ENCODE data around the gene GABBR1.

Gene GABBR1

DNA sequence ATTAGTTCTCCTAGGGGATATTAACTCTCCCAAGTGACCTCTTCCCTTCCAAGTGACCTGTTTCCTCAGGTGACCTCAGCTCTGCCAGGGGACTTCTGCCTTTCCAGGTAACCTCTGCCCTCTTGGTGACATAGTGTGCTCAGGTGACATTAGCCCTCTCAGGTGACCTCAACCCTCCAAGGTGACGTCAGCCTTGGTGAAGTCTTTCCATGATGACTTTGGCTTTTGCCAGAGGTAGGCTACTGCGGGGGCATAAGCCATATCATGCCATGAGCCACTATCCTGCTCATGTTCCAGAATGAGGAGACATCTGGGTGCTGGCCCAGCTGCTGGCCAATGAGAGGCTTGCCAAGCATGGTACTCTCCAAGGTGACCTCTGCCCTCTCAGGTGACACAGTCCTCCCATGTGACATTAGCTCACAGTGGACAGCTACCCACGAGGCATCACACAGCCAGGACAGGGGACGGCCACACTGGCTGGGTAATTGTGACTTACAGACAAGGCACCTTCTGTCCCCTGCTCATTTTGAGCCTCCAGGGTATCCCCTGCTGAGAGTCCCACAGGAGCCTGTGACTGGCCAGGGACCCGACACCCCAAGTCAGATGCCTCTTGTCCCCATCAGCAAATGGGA lies 104.6 kb downstream of the GABBR1 start:
- Histone ChIP-seq H3K27ac (ENCODE audit: insufficient read depth, low read depth, low read length, poor library complexity, severe bottlenecking) (no peak overlapping the region), H3K4me3 (ENCODE audit: insufficient read depth, low read depth, low read length) (no peak overlapping the region), H3K36me3 (ENCODE audit: control insufficient read depth, insufficient read depth, low read length) (no peaks in the 10 kb centered on the region), H3K4me1 (ENCODE audit: control insufficient read depth, insufficient read depth, low read length) (no peaks in the 10 kb centered on the region), H3K9me3 (ENCODE audit: control insufficient read depth, low read length) (no peaks in the 10 kb centered on the region), H3K27me3 (ENCODE audit: control insufficient read depth, insufficient read depth, low read length, poor library complexity, severe bottlenecking) (no peaks in the 10 kb centered on the region)
- WGBS, 2 experiments = 81% methylated on average over 5 of the region's 5 CpGs

DNA sequence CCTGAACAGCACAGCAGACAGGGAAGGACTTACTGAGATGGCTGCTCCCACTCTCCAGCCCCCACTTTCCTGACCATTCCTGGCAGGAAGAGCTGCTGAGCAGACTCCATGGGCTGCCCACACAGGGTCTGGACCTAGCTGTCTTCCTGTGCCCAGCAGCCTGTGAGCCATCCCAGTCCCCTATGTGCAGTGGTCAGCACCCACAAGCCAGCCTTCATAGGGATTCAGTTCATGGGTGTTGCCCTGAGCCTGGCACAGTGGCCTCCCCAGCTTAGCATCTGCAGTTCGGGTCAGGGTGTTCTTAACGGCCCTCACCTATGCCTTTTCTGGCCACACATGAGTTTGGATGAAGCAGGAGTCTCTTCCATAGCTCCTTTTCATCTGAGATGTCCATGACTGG lies 105.4 kb downstream of the GABBR1 start:
- WGBS, 2 experiments = 86 to 88% methylated on average over 2 of the region's 2 CpGs
- Histone ChIP-seq H3K27me3 (ENCODE audit: control insufficient read depth, insufficient read depth, low read length, poor library complexity, severe bottlenecking) (no peaks in the 10 kb centered on the region), H3K36me3 (ENCODE audit: control insufficient read depth, insufficient read depth, low read length) (no peaks in the 10 kb centered on the region), H3K27ac (ENCODE audit: insufficient read depth, low read depth, low read length, poor library complexity, severe bottlenecking) (no peak overlapping the region), H3K9me3 (ENCODE audit: control insufficient read depth, low read length) (no peaks in the 10 kb centered on the region), H3K4me3 (ENCODE audit: insufficient read depth, low read depth, low read length) (no peak overlapping the region), H3K4me1 (ENCODE audit: control insufficient read depth, insufficient read depth, low read length) (no peaks in the 10 kb centered on the region)

GRCh38 chr6:29527126-29527525 lies 105.9 kb downstream of the GABBR1 start:
- no peaks in the 10 kb centered on the region for H3K4me1 ChIP-seq (ENCODE audit: control insufficient read depth, insufficient read depth, low read length)
- 100% methylated on average over 1 of the region's 1 CpG; no CpG with 5 or more reads in 1 of the 2 experiments for WGBS, 2 experiments
- no peak overlapping the region for H3K27ac ChIP-seq (ENCODE audit: insufficient read depth, low read depth, low read length, poor library complexity, severe bottlenecking)
- no peaks in the 10 kb centered on the region for H3K27me3 ChIP-seq (ENCODE audit: control insufficient read depth, insufficient read depth, low read length, poor library complexity, severe bottlenecking)
- H3K4me3 ChIP-seq (ENCODE audit: insufficient read depth, low read depth, low read length) = no peak overlapping the region
- H3K36me3 ChIP-seq (ENCODE audit: control insufficient read depth, insufficient read depth, low read length) = no peaks in the 10 kb centered on the region
- no peaks in the 10 kb centered on the region for H3K9me3 ChIP-seq (ENCODE audit: control insufficient read depth, low read length)

DNA sequence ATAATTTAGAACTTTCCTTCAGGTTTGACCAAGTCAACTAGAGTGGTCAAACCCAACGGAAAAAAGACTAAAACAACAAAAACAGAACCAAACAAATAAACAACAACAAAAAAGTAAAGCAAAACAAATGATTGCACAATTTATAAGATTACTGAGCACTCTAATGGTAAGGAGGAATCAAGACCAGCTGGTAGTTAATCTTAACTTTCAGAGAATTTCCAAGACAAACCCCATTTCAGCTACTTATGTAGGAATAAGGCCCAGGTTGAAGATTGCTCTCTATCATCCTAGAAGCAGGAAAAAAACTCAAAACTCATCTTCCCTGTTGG lies 107.7 kb downstream of the GABBR1 start:
- Histone ChIP-seq H3K9me3 (ENCODE audit: control insufficient read depth, low read length) (no peaks in the 10 kb centered on the region), H3K4me3 (ENCODE audit: insufficient read depth, low read depth, low read length) (no peak overlapping the region), H3K27me3 (ENCODE audit: control insufficient read depth, insufficient read depth, low read length, poor library complexity, severe bottlenecking) (no peaks in the 10 kb centered on the region), H3K27ac (ENCODE audit: insufficient read depth, low read depth, low read length, poor library complexity, severe bottlenecking) (no peak overlapping the region), H3K36me3 (ENCODE audit: control insufficient read depth, insufficient read depth, low read length) (no peaks in the 10 kb centered on the region), H3K4me1 (ENCODE audit: control insufficient read depth, insufficient read depth, low read length) (no peaks in the 10 kb centered on the region)
- WGBS, 2 experiments = 0% methylated on average over 1 of the region's 1 CpG

DNA sequence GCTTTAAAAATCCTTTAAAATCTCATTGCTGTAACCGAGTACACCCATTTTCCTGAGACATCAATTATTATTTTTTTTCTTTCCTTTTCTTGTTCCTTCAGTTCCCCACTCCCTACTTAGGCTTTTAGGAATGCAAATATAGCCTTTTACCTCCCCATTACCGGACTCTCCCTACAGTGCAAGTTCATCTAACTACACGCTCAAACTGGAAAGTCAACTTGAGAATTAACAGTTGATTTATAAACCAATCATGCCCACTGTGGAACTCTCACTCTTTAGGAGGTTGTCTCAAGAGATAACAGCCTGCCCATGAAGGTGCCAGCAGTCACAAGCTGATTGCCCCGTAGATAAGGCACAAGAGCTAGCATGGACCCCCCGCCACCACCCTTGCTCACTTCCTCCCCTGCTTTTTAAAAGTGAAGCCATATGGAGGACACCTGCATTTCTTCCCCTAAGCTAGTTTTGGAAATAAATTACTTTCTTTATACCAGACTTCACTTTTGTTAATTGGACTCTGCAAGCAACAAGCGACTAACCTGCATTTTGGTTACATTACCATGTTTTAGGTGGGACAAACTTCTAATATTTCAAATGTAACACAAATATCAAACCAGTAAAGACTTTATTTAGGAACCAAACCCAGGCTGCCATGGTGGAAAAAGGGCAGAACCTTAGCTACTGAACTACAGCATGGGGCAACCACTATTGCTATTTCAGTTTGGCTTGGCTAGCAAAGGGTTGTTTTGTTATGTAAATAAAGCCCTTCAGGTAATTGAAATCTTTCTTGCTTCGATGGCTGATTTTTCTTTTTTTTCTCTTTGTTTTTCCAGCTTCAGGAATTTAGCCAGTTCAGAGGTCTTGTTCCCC lies 108.3 kb downstream of the GABBR1 start:
- H3K4me1 ChIP-seq (ENCODE audit: control insufficient read depth, insufficient read depth, low read length) = no peaks in the 10 kb centered on the region
- H3K9me3 ChIP-seq (ENCODE audit: control insufficient read depth, low read length) = no peaks in the 10 kb centered on the region
- H3K27me3 ChIP-seq (ENCODE audit: control insufficient read depth, insufficient read depth, low read length, poor library complexity, severe bottlenecking) = no peaks in the 10 kb centered on the region
- no peaks in the 10 kb centered on the region for H3K36me3 ChIP-seq (ENCODE audit: control insufficient read depth, insufficient read depth, low read length)
- 85 to 88% methylated on average over 7 of the region's 7 CpGs for WGBS, 2 experiments
- no peak overlapping the region for H3K4me3 ChIP-seq (ENCODE audit: insufficient read depth, low read depth, low read length)
- H3K27ac ChIP-seq (ENCODE audit: insufficient read depth, low read depth, low read length, poor library complexity, severe bottlenecking) = no peak overlapping the region

- Histone ChIP-seq H3K27me3 (ENCODE audit: control insufficient read depth, insufficient read depth, low read length, poor library complexity, severe bottlenecking) (no peaks in the 10 kb centered on the region), H3K9me3 (ENCODE audit: control insufficient read depth, low read length) (no peaks in the 10 kb centered on the region), H3K4me1 (ENCODE audit: control insufficient read depth, insufficient read depth, low read length) (no peaks in the 10 kb centered on the region), H3K27ac (ENCODE audit: insufficient read depth, low read depth, low read length, poor library complexity, severe bottlenecking) (no peak overlapping the region), H3K36me3 (ENCODE audit: control insufficient read depth, insufficient read depth, low read length) (no peaks in the 10 kb centered on the region), H3K4me3 (ENCODE audit: insufficient read depth, low read depth, low read length) (no peak overlapping the region)
- 85 to 100% methylated on average over 1 to 2 of the region's 2 CpGs for WGBS, 2 experiments
These were observed 108.9 kb downstream of the GABBR1 start for GRCh38 chr6:29524044-29524443.

DNA sequence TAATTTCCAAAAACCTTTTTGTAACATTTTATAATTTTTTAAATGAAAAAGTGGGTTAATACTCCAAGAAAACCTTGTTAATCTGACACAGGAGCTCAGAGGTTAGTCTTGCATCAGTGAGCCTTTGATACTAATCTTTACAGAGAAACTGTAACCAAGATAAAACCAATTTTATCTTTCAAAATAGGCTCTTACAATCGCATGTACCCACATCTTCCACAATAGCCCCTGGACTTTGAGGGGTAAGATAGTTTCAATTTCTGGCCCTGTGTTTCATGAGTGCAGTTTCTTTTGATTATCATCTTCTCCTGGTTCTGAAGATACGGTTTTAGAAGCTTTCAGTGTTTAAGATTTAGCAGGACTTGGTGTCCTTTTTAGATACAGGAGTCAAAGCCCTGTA lies 110.8 kb downstream of the GABBR1 start:
- 93 to 100% methylated on average over 2 of the region's 2 CpGs for WGBS, 2 experiments
- Histone ChIP-seq H3K4me1 (ENCODE audit: control insufficient read depth, insufficient read depth, low read length) (no peaks in the 10 kb centered on the region), H3K4me3 (ENCODE audit: insufficient read depth, low read depth, low read length) (no peak overlapping the region), H3K36me3 (ENCODE audit: control insufficient read depth, insufficient read depth, low read length) (no peaks in the 10 kb centered on the region), H3K9me3 (ENCODE audit: control insufficient read depth, low read length) (no peaks in the 10 kb centered on the region), H3K27ac (ENCODE audit: insufficient read depth, low read depth, low read length, poor library complexity, severe bottlenecking) (no peak overlapping the region), H3K27me3 (ENCODE audit: control insufficient read depth, insufficient read depth, low read length, poor library complexity, severe bottlenecking) (no peaks in the 10 kb centered on the region)

DNA sequence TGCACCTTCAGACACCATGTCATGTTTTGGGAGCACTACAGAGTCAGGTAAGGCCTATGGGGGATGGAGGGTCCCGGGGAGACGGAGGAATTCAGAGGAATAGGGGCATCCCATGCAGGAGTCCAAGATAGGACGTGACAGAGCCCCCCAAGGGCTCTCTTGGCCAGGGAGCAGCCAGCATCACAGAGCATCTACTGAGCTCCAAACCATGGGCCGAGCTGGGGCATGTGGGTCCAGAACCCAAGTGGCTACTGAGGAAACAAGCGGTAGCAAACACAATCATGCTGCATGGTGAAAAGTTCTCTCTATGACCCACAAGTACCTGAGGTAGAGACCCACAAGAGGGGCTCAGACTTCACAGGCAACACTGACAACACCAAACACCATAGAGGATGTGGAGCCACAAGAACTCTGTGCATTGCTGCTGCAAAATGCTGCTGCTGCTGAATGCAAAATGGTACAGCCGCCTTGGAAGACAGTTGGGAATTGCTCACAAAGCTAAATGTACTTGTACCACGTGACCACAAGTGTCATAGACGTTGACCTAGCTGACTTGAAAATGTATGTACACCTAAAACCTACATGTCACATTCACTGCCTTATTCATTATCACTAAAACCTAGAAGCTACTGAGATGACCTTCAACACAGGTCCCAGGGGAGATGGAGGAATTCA lies 111.8 kb downstream of the GABBR1 start:
- H3K4me3 ChIP-seq (ENCODE audit: insufficient read depth, low read depth, low read length) = no peak overlapping the region
- no peaks in the 10 kb centered on the region for H3K9me3 ChIP-seq (ENCODE audit: control insufficient read depth, low read length)
- no peak overlapping the region for H3K27ac ChIP-seq (ENCODE audit: insufficient read depth, low read depth, low read length, poor library complexity, severe bottlenecking)
- H3K27me3 ChIP-seq (ENCODE audit: control insufficient read depth, insufficient read depth, low read length, poor library complexity, severe bottlenecking) = no peaks in the 10 kb centered on the region
- WGBS, 2 experiments = 66 to 68% methylated on average over 8 of the region's 8 CpGs
- H3K36me3 ChIP-seq (ENCODE audit: control insufficient read depth, insufficient read depth, low read length) = no peaks in the 10 kb centered on the region
- no peaks in the 10 kb centered on the region for H3K4me1 ChIP-seq (ENCODE audit: control insufficient read depth, insufficient read depth, low read length)

GRCh38 chr6:29520232-29520631 lies 112.8 kb downstream of the GABBR1 start:
- Histone ChIP-seq H3K27me3 (ENCODE audit: control insufficient read depth, insufficient read depth, low read length, poor library complexity, severe bottlenecking) (no peaks in the 10 kb centered on the region), H3K36me3 (ENCODE audit: control insufficient read depth, insufficient read depth, low read length) (no peaks in the 10 kb centered on the region), H3K4me3 (ENCODE audit: insufficient read depth, low read depth, low read length) (no peak overlapping the region), H3K4me1 (ENCODE audit: control insufficient read depth, insufficient read depth, low read length) (no peaks in the 10 kb centered on the region), H3K9me3 (ENCODE audit: control insufficient read depth, low read length) (no peaks in the 10 kb centered on the region), H3K27ac (ENCODE audit: insufficient read depth, low read depth, low read length, poor library complexity, severe bottlenecking) (no peak overlapping the region)
- 93 to 95% methylated on average over 4 of the region's 4 CpGs for WGBS, 2 experiments

- no peak overlapping the region for H3K4me3 ChIP-seq (ENCODE audit: insufficient read depth, low read depth, low read length)
- 90 to 93% methylated on average over 6 of the region's 6 CpGs for WGBS, 2 experiments
- no peaks in the 10 kb centered on the region for H3K4me1 ChIP-seq (ENCODE audit: control insufficient read depth, insufficient read depth, low read length)
These were observed 113.5 kb downstream of the GABBR1 start for GRCh38 chr6:29519291-29520010.

More at GRCh38 chr6:29519291-29520010, 113.5 kb downstream of the GABBR1 start:
- H3K9me3 ChIP-seq (ENCODE audit: control insufficient read depth, low read length) = no peaks in the 10 kb centered on the region
- no peak overlapping the region for H3K27ac ChIP-seq (ENCODE audit: insufficient read depth, low read depth, low read length, poor library complexity, severe bottlenecking)
- no peaks in the 10 kb centered on the region for H3K36me3 ChIP-seq (ENCODE audit: control insufficient read depth, insufficient read depth, low read length)
- H3K27me3 ChIP-seq (ENCODE audit: control insufficient read depth, insufficient read depth, low read length, poor library complexity, severe bottlenecking) = no peaks in the 10 kb centered on the region
